Measurements from ENCODE around the gene PITPNB.

The PITPNB gene

GRCh38 chr22:27935897-27936296 lies 16.8 kb upstream of the PITPNB start:
- no peak overlapping the region for H3K4me3 ChIP-seq
- H3K9me3 ChIP-seq, result no peaks in the 10 kb centered on the region
- no peaks in the 10 kb centered on the region for H3K27me3 ChIP-seq (ENCODE audit: low read depth)
- no peaks in the 10 kb centered on the region for H3K36me3 ChIP-seq (replicated peaks)
- no peak for DNase-seq (ENCODE audit: low spot score in 2 of 2)
- H3K4me1 ChIP-seq, result peaks cover 6% of the 10 kb centered on the region
- in situ Hi-C loops (cut with MboI; ENCODE audit: low sequenced_read_pairs), result no loop called here

- DNase-seq (ENCODE audit: low spot score in 2 of 2), result no peak
- Histone ChIP-seq H3K4me1 (peaks cover 19% of the 10 kb centered on the region), H3K4me3 (no peak overlapping the region), H3K36me3 (replicated peaks) (no peaks in the 10 kb centered on the region), H3K9me3 (no peaks in the 10 kb centered on the region), H3K27me3 (ENCODE audit: low read depth) (no peaks in the 10 kb centered on the region)
- in situ Hi-C loops (cut with MboI; ENCODE audit: low sequenced_read_pairs), result no loop called here
These were observed 15.0 kb upstream of the PITPNB start for GRCh38 chr22:27934069-27934468.

- H3K9me3 ChIP-seq, result no peaks in the 10 kb centered on the region
- H3K27me3 ChIP-seq (ENCODE audit: low read depth), result no peaks in the 10 kb centered on the region
- no peak for DNase-seq (ENCODE audit: low spot score in 2 of 2)
- peaks cover 19% of the 10 kb centered on the region for H3K4me1 ChIP-seq
- H3K4me3 ChIP-seq, result no peak overlapping the region
- H3K36me3 ChIP-seq (replicated peaks), result no peaks in the 10 kb centered on the region
- in situ Hi-C loops (cut with MboI; ENCODE audit: low sequenced_read_pairs), result no loop called here
These were observed 14.3 kb upstream of the PITPNB start for GRCh38 chr22:27933186-27933983.

DNA sequence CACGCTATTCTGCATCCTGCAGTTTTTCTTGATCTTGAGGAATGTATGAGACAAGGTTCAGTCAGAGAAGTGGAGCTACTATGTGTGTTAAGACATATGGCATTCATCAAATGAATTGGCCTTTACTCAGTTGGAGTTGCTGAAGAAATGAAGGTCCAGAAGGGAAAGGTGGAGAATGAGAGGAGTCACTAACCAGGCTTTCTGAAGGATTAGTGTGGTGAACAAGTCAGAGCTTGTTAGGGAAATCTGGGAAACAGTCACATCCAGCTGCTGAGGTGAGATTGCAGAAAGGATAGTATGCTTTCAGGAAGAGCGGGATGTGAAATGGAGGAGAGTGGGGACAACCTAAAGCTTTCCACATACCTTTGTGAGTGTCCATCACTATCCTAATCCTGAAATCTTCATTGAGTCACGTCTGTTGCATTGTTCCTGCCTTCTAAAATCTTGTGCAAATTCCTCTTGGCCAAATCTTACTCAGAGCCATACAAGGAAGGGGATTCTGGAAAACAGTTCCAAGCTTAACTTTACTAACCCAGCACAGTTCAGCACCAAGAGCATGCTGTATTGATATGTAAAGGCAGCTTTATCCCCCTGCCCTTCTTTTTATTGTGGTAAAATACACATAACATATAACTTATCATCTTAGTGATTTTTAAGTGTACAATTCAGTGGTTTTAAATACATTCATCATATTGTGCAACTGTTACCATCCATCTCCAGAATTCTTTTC lies 11.4 kb upstream of the PITPNB start:
- in situ Hi-C loops (cut with MboI; ENCODE audit: low sequenced_read_pairs), result no loop called here
- H3K27me3 ChIP-seq (ENCODE audit: low read depth), result no peaks in the 10 kb centered on the region
- H3K4me3 ChIP-seq, result no peak overlapping the region
- no peaks in the 10 kb centered on the region for H3K36me3 ChIP-seq (replicated peaks)
- no peaks in the 10 kb centered on the region for H3K9me3 ChIP-seq
- DNase-seq (ENCODE audit: low spot score in 2 of 2), result peak; percentile 27 to 82
- H3K4me1 ChIP-seq, result peaks cover 19% of the 10 kb centered on the region

GRCh38 chr22:27927608-27928007 lies 8.6 kb upstream of the PITPNB start:
- H3K9me3 ChIP-seq, result no peaks in the 10 kb centered on the region
- no peak for DNase-seq (ENCODE audit: low spot score in 2 of 2)
- in situ Hi-C loops (cut with MboI; ENCODE audit: low sequenced_read_pairs), result no loop called here
- H3K4me3 ChIP-seq, result no peak overlapping the region
- H3K4me1 ChIP-seq, result peaks cover 19% of the 10 kb centered on the region
- peaks cover 10% of the 10 kb centered on the region for H3K36me3 ChIP-seq (replicated peaks)
- H3K27me3 ChIP-seq (ENCODE audit: low read depth), result no peaks in the 10 kb centered on the region

GRCh38 chr22:27925331-27925730 lies 6.3 kb upstream of the PITPNB start:
- H3K4me1 ChIP-seq, result peaks cover 19% of the 10 kb centered on the region
- H3K4me3 ChIP-seq, result no peak overlapping the region
- peaks cover 21% of the 10 kb centered on the region for H3K36me3 ChIP-seq (replicated peaks)
- in situ Hi-C loops (cut with MboI; ENCODE audit: low sequenced_read_pairs), result no loop called here
- DNase-seq (ENCODE audit: low spot score in 2 of 2), result no peak
- H3K27me3 ChIP-seq (ENCODE audit: low read depth), result no peaks in the 10 kb centered on the region
- no peaks in the 10 kb centered on the region for H3K9me3 ChIP-seq

- Histone ChIP-seq H3K27me3 (ENCODE audit: low read depth) (no peaks in the 10 kb centered on the region), H3K36me3 (replicated peaks) (peaks cover 21% of the 10 kb centered on the region), H3K9me3 (no peaks in the 10 kb centered on the region; the same call in 1 of the 2 replicates), H3K4me3 (peak overlapping the region; percentile 80), H3K4me1 (peaks cover 40% of the 10 kb centered on the region)
- peak; percentile 70 to 83 for DNase-seq (ENCODE audit: low spot score in 2 of 2)
- in situ Hi-C loops (cut with MboI; ENCODE audit: low sequenced_read_pairs), result no loop called here
These were observed 1.1 kb upstream of the PITPNB start for GRCh38 chr22:27919942-27920755.

DNA sequence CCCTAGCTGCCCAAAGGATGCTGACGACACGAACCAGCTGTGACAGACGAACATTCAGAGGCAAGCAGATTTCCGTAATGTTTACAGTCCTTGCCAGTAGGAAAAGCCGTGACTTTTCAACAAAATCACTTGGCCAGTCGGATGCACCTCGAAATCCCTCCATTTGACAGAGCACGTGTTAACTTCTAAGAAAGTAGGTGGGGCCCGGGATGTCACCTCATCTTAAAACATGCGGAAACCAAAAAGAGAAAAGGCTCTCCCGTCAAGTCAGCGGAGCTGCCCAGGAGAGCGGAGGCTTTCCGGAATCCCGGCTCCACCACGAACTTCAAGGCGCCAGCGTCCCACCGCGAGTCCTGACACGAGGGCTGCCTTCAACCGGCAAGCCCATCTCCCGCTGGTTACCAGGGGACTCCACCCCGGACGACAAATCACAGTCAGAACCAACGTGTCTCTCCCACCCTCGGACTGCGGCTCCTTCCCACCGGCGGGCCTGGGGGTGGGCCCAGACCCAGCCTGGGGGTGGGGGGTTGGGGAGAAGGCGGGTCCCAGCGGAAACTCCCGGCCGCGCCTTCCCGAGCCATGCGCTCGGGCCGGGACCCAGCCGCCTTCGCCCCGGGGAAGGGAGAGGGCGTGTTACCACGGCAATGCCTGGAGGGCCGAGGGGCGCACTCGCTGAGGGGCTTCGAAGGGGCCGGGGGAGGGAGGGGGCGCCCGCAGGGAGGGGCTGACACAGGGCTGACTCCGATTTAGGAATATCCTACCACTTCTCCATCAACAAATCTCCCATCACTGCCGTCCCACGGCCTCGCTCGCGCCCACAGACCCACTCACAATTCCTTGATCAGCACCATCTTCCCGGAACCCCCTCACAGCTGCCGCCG lies 475 bp downstream of the PITPNB start:
- in situ Hi-C loops (cut with MboI; ENCODE audit: low sequenced_read_pairs), result no loop called here

DNA sequence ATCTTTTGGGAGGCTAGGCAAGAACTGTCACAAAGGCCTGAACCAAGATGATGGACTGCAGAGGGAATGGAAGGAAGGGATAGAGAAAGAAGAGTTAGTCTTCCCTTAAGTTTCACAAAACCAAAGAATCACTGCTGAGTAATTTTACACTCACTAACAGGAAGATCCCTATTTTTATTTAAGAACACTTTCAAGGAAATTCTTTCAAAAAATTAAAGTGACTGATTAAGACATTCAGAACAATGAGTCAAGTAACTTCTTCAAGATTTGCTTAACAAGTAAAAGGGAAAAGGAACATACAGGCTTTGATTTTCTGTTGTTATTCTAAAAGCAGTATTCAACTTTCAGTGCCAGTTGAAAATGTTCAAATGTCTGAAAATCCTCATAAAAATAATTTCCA lies 3.1 kb downstream of the PITPNB start:
- Histone ChIP-seq H3K36me3 (replicated peaks) (peaks cover 17% of the 10 kb centered on the region), H3K4me3 (no peak overlapping the region), H3K27me3 (ENCODE audit: low read depth) (no peaks in the 10 kb centered on the region), H3K4me1 (peaks cover 50% of the 10 kb centered on the region), H3K9me3 (no peaks in the 10 kb centered on the region; the same call in 1 of the 2 replicates)
- no peak for DNase-seq (ENCODE audit: low spot score in 2 of 2)
- in situ Hi-C loops (cut with MboI; ENCODE audit: low sequenced_read_pairs), result no loop called here

More for the DNA sequence above, 475 bp downstream of the PITPNB start:
- DNase-seq (ENCODE audit: low spot score in 2 of 2), result peak; percentile 12 to 74
- peaks cover 19% of the 10 kb centered on the region for H3K36me3 ChIP-seq (replicated peaks)
- peaks cover 55% of the 10 kb centered on the region for H3K4me1 ChIP-seq
- H3K27me3 ChIP-seq (ENCODE audit: low read depth), result no peaks in the 10 kb centered on the region
- no peaks in the 10 kb centered on the region; the same call in 1 of the 2 replicates for H3K9me3 ChIP-seq
- H3K4me3 ChIP-seq, result peak overlapping the region; percentile 80

- H3K9me3 ChIP-seq, result no peaks in the 10 kb centered on the region
- H3K4me1 ChIP-seq, result peaks cover 42% of the 10 kb centered on the region
- peaks cover 24% of the 10 kb centered on the region for H3K36me3 ChIP-seq (replicated peaks)
- H3K27me3 ChIP-seq (ENCODE audit: low read depth), result no peaks in the 10 kb centered on the region
- H3K4me3 ChIP-seq, result no peak overlapping the region
- in situ Hi-C loops (cut with MboI; ENCODE audit: low sequenced_read_pairs), result no loop called here
- DNase-seq (ENCODE audit: low spot score in 2 of 2), result no peak
These were observed 5.8 kb downstream of the PITPNB start for GRCh38 chr22:27913162-27913741.

DNA sequence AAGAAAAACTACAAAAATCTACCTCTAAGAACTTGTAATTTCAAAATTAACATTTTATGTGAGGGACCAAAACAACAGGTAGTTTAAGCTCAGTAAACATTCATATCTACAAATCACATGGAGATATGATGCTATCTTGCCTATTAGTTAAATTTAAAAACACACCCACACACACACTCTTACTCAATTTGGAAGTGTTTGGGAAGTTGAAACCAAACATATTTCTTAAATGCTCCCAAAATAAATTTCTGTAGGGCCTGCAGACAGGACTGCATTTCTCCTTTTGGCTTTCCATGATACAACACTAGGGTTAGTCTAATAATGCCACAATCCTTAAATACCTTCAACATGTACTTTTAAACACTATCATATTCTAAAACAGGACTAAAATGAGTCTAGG lies 7.0 kb downstream of the PITPNB start:
- Histone ChIP-seq H3K9me3 (no peaks in the 10 kb centered on the region), H3K36me3 (replicated peaks) (peaks cover 32% of the 10 kb centered on the region), H3K4me3 (no peak overlapping the region), H3K4me1 (peaks cover 33% of the 10 kb centered on the region), H3K27me3 (ENCODE audit: low read depth) (no peaks in the 10 kb centered on the region)
- in situ Hi-C loops (cut with MboI; ENCODE audit: low sequenced_read_pairs), result no loop called here
- no peak for DNase-seq (ENCODE audit: low spot score in 2 of 2)

GRCh38 chr22:27911330-27911729 lies 7.7 kb downstream of the PITPNB start:
- no peak for DNase-seq (ENCODE audit: low spot score in 2 of 2)
- Histone ChIP-seq H3K27me3 (ENCODE audit: low read depth) (no peaks in the 10 kb centered on the region), H3K36me3 (replicated peaks) (peaks cover 32% of the 10 kb centered on the region), H3K4me3 (no peak overlapping the region), H3K4me1 (peaks cover 26% of the 10 kb centered on the region), H3K9me3 (no peaks in the 10 kb centered on the region)
- in situ Hi-C loops (cut with MboI; ENCODE audit: low sequenced_read_pairs), result no loop called here

DNA sequence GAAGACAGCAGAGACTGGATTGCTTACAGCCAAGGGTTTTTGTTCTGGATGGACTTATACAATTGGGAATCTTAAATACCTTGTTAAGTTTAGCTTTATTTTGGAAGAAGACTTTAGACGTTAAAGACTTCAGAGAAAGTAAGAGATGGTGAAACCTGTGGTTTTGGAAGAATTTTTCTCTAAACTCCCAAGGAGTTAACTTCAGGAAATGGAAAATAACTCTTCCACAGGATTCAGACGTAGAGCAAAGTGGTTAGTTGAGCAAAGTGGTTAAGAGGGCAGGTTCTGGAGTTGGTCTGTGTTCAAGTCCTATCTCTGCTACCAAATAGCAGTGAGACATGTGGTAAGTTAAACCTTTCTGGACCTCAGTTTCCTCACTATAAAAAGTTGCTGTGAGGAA lies 12.8 kb downstream of the PITPNB start:
- H3K36me3 ChIP-seq (replicated peaks), result peaks cover 38% of the 10 kb centered on the region
- H3K9me3 ChIP-seq, result no peaks in the 10 kb centered on the region
- no peak overlapping the region for H3K4me3 ChIP-seq
- H3K27me3 ChIP-seq (ENCODE audit: low read depth), result no peaks in the 10 kb centered on the region
- in situ Hi-C loops (cut with MboI; ENCODE audit: low sequenced_read_pairs), result no loop called here
- H3K4me1 ChIP-seq, result no peaks in the 10 kb centered on the region
- no peak for DNase-seq (ENCODE audit: low spot score in 2 of 2)

Measured in HAP-1 (cell line).